ENCODE measurements around the gene MANEAL.

MANEAL gene

GRCh38 chr1:37828410-37829074 lies 34.9 kb downstream of the MANEAL start:
- DNase-seq, result no peak

GRCh38 chr1:37831109-37831508 lies 37.5 kb downstream of the MANEAL start:
- no peak for DNase-seq

DNA sequence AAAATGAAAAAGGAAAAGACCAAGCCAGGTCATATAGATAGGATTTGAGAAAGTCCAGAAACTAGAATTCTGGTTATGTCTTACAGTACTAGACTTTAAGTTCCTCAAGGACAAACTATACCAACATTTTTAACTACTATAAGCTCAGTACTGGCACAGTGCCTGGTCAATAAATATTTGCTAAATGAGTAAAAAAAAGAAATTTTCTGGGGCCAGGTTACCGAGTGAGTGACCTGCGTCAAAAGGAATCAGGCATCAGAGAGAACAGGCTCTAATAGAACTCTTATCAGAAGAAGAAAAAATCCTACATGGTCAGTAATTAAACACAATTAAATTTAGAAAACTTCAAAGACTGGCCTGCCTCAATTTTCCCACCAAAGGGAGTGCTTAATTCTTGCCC lies 38.2 kb downstream of the MANEAL start:
- DNase-seq, result no peak

DNA sequence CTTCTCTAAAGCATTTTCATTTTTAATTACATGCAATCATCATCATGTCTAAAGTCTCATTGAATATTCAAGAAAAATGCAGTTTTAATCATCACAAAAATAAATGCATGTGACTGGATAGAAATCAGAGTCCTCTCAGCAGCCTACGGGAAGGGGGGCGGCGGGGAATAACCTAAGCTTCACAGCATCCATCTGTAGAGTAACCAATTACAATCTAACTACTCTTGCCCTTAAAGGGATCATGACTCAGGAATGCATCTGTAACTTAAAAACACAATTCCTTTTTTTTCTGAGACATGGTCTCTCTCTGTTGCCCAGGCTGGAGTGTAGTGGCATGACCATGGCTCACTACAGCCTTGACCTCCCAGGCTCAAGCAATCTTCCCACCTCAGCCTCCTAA lies 43.1 kb downstream of the MANEAL start:
- DNase-seq, result no peak

DNA sequence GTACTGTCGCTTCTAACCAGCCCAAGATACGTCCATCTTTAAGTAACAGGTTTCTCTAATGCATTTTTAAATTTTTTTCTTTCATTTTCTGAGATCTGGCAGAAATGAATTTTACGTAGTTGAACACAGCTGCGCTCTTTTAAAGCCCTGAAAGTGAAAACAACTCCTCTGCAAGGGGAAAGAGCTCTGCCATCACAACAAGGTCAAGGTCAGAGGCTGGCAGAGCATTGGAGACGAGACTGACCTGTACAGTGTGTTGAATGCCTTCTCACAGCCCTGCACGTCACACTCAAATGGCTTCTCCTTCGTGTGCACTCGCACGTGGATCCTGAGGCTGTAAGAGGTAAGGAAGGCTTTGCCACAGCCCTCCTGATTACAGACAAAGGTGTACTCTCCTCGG lies 46.0 kb downstream of the MANEAL start:
- no peak for DNase-seq

DNA sequence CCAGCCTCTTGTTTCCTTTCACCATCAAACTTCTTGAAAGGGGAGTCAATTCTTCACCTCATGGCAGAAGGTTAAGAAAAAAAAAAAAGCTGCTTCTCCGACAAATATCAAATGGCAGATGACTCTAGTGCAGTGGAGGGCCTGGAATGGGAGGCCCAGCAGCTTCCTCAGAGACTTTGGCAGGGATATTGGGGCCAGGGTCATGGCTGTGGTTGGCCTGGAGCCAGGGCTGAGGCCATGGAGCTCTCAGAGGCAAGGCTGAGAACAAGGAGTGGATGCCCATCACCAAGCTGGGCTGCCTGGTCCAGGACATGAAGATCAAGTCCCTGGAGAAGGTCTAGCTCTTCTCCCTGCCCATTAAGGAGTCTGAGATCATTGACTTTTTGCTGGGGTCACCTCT lies 47.1 kb downstream of the MANEAL start:
- no peak for DNase-seq

GRCh38 chr1:37841652-37842051 lies 48.0 kb downstream of the MANEAL start:
- no peak for DNase-seq

DNA sequence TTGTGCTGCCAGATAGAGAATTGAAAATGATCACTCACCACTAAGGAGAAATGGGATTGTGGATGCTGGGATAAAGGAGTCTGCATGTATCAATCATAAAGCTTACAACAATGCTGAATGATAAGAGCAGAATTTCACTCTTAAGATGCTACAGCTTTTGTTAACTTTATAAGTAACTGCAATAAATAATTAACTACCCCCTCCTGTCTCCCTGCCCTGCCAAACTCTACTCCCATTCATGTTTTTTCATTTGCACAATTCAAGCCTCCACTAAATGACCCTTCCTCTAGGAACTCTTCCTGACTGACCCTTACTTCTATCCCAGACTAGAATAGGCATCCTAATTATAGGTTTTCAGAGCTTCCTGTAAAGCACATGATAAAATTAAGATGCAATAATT lies 50.9 kb downstream of the MANEAL start:
- DNase-seq, result no peak

DNA sequence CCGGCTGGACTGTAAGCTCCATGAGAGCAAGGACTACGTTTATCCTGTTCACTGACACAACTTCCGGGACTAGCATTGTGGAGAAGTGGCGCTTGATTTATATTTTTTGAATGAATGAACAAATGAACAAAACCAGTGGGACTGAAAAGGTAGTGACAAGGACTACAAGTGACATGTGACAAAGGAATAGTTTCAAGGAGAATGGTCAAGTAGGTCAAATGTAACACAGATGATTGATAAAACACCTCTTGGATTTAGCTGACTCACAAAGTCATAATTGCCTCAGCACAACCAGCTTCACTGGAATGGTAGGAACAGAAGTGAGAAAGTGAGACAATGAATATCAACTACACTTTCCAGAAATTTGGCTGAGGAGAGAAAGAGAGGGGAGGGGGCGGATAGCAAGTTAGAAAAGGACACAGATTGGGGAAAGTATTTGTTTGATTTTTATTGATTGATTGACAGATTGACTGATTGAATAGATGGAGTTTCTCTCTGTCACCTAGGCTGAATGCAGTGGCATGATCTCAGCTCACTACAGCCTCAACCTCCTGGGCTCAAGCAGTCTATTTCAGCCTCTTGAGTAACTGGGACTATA lies 51.5 kb downstream of the MANEAL start:
- no peak for DNase-seq

- no peak for DNase-seq
Observed at GRCh38 chr1:37845786-37846185, 52.1 kb downstream of the MANEAL start.

DNA sequence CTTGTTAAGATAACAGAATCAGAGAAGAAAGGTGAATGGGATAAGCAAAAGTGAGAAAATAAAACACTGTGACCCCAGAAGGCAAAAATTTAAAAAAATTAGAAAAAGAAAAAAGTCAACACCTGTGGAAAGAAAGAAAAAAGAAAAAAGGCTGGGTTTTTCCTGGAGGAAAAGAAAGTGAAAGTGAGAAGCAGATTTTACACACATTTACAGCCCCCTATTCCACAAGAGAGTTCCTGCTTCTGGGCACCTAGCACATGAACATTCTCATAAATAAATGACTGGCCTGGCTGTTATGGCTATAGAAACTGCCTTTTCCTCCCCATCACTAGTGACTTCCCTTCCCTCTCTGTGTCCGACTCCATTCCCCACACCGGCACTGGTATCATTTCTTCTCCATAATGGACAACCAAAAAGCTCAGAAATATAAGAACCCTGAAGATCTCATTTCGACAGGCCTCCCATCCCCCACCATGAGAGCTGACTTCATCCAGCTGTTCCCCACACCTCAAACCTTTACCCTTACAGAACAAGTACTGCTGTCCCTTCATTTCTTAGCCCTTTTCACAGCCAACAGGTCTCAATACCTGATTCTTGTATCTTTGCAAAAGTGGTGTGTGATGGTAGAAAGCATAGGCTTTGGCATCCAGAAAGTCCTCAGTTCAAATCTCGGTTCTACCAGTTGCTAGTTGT lies 53.1 kb downstream of the MANEAL start:
- no peak for DNase-seq

- DNase-seq, result no peak
Observed at GRCh38 chr1:37849480-37849879, 55.8 kb downstream of the MANEAL start.

DNA sequence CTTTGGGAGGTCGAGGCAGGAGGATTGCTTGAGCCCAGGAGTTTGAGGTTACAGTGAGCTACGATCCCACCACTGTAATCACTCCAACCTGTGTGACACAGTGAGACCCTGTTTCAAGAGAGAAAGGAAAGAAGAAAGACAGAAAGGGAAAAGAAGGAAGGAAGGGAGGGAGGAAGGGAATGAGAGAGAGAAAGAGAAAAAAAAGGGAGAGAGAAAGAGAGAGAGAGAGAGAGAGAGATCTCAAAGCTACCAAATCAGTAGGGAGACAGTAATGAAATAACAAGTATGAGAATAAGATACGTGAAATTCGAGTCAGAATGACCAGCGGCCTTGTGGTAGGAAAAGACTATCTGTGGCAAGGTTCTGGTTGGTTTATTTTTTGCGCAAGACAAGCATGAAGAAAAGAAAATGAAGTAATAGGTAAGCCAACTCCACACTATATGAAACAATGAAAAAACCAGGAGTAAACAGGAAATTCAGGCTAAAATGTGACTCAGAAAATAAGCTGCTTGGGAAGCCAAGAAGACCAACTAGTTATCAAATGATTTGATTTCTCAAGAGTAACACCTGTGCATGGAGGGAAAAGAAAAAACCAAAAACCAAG lies 56.8 kb downstream of the MANEAL start:
- no peak for DNase-seq
